Ovary (tissue), 9 donors: ENCODE data around the gene CST3. TPM values are rescaled to one million over a fixed set of nuclear protein-coding genes. Genes with fewer than 3 reads are reported as not detected.

Experiments
- DNase-seq, 5 donors: peaks; one replicate each; pipeline ENCODE4 v3.0.0-alpha.2; 2019 to 2020
- H3K27ac ChIP-seq, 2 donors: fragments of 200-600 bp; one replicate each; pipeline versions ENCODE4 v1.5.1 to v1.8.0; 2019 to 2022
- H3K27me3 ChIP-seq: fragments of 200-600 bp; one replicate; pipeline ENCODE4 v1.8.0; 2022
- H3K36me3 ChIP-seq: fragments of 200-600 bp; sonication (generic); one replicate; pipeline ENCODE4 v1.5.1; 2019
- H3K4me1 ChIP-seq: one replicate; pipeline ENCODE4 v1.8.1; 2013; ENCODE audit warnings: mild to moderate bottlenecking, moderate library complexity; ENCODE audit not compliant: insufficient read depth
- H3K4me3 ChIP-seq: fragments of 200-600 bp; sonication (generic); one replicate; pipeline ENCODE4 v1.5.1; 2017
- H3K9me3 ChIP-seq, 2 donors: fragments of 200-600 bp in 1 of 2; sonication (generic) in 1 of 2; one replicate each; pipeline versions ENCODE4 v1.5.1 to v1.8.1; 2013 to 2019; ENCODE audit warnings: mild to moderate bottlenecking in 1 of 2, moderate library complexity in 1 of 2
- EP300 ChIP-seq: sonication (generic); formaldehyde crosslinking; IDR thresholded peaks from one replicate; pipeline ENCODE4 v1.6.1; 2017; ENCODE audit warnings: antibody characterized with exemption
- POLR2A ChIP-seq: fragments of 450-650 bp; IDR thresholded peaks from one replicate; pipeline ENCODE4 v1.6.1; 2017; ENCODE audit warnings: antibody characterized with exemption, mild to moderate bottlenecking, moderate library complexity
- WGBS, 3 donors: extraction: QIAGEN DNeasy Blood & Tissue Kit in 1 of 3; methylation state at CpG; one replicate each; pipeline versions ENCODE4 v1.1.5 to v1.1.7; 2013 to 2017; 5-methylcytosine and 5-hydroxymethylcytosine counted together
- intact Hi-C, 4 donors: fragments of 100-400 bp; cut with DNase I; formaldehyde crosslinking; loops; one replicate each; pipeline versions ENCODE4 v1.11.0 to v1.15.1; 2022 to 2023
- polyA plus RNA-seq, 2 donors: library from polyadenylated mRNA; stranded (reverse); fragments of 200-250 nt in 1 of 2; fragments of 350-450 nt in 1 of 2; fragmentation: Illumina TruSeq in 1 of 2; extraction: RNeasy Lipid Tissue Mini Kit (QIAGEN cat#74804) in 1 of 2; gene quantifications; one replicate each; pipeline ENCODE4 v1.2.3, GENCODE V29; 2013 to 2014
- total RNA-seq, 7 donors: library from RNA; depleted of rRNA in 2 of 7; stranded (reverse); fragments of >200 nt in 2 of 7; fragmentation: NEBNext Ultra II Directional in 3 of 7; extraction: Animal tissue kit (Norgen Biotek cat#: 25700) in 3 of 7; gene quantifications; one replicate each; pipeline versions ENCODE4 v1.1.0 to v1.2.4, GENCODE V29; 2016 to 2023
- TF ChIP-seq, protein P1 (sequence below), 3 donors: fragments of 450-650 bp in 2 of 3; fragments of 200-600 bp in 1 of 3; IDR thresholded peaks; one replicate each; pipeline versions ENCODE4 v1.5.1 to v1.8.0; 2016 to 2022; ENCODE audit warnings: antibody characterized with exemption in 3 of 3, mild to moderate bottlenecking in 1 of 3
- donor health status: DM: no; HTN: no; CAD: no; lungs with moderate emphysema.
- donor health status: DM: no; HTN: no; CAD: no.
- donor health status: Bipolar disorder and iron deficiency.
- donor health status: DM: yes; HTN: yes; CAD: no.
- donor health status: DM: no; HTN: no; CAD: no.
- donor health status: DM: yes; HTN: yes; CAD: no.

Gene CST3
- total and polyA plus RNA-seq, 9 donors, result 317 to 889 (median 404) TPM

DNA sequence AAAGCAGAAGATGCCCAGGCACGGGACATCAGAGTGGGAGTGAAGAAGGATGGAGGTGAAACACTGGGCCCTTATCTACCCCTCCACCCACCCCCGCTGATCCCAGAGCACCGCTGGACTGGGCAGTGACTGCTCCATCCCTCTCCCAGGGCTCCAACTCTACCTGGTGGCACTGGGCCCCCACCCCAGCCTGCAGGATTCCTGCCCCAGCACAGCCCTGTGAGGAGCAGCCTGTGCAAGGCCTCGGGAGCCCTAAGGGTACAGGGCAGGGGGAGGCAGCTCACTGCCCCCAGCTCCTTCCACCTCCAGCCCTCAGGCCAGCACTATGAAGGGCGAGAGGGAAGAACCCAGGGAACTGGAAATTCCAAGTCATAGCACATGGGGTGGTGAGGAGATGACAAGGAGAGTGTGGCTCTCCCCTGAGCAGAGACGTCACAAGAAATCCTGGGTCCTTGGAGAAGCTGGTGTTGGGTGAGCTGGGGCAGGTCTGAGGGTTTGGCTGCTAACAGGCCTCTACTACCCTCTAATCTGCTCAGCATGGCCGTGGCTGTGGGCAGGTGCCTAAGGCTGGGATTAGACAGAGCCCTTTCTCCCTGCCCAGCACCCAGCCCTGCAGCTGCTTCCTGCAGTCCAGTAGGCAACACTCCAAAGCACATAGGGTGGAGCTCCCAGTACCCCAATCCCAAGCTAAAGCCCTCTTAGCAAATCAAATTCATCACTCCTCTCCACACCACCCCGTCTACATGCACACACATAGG, 3.5 kb downstream of the CST3 start:
- no peaks in the 10 kb centered on the region for H3K27me3 ChIP-seq
- no peaks in the 10 kb centered on the region for H3K36me3 ChIP-seq
- H3K27ac ChIP-seq, result no peak overlapping the region
- no peak for DNase-seq
- intact Hi-C loops, result loop anchor here in 2 of 4 donors (10.0 kb wide), 2 partner anchors 269 to 279 kb away; partner anchors contain the start of genes GZF1 (in 1 of the 2) and NXT1 (in 1 of the 2)
- 71 to 81% (median 73%) methylated on average over 8 of the region's 8 CpGs for WGBS, 3 donors
- TF ChIP-seq POLR2A (no peak), EP300 (no peak)
- TF ChIP-seq, protein P1, sequence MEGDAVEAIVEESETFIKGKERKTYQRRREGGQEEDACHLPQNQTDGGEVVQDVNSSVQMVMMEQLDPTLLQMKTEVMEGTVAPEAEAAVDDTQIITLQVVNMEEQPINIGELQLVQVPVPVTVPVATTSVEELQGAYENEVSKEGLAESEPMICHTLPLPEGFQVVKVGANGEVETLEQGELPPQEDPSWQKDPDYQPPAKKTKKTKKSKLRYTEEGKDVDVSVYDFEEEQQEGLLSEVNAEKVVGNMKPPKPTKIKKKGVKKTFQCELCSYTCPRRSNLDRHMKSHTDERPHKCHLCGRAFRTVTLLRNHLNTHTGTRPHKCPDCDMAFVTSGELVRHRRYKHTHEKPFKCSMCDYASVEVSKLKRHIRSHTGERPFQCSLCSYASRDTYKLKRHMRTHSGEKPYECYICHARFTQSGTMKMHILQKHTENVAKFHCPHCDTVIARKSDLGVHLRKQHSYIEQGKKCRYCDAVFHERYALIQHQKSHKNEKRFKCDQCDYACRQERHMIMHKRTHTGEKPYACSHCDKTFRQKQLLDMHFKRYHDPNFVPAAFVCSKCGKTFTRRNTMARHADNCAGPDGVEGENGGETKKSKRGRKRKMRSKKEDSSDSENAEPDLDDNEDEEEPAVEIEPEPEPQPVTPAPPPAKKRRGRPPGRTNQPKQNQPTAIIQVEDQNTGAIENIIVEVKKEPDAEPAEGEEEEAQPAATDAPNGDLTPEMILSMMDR (IDR thresholded peaks at IDR 0.05), result no peak
- H3K4me3 ChIP-seq, result no peak overlapping the region
- peaks cover 20% of the 10 kb centered on the region for H3K4me1 ChIP-seq
- no peaks in the 10 kb centered on the region for H3K9me3 ChIP-seq

DNA sequence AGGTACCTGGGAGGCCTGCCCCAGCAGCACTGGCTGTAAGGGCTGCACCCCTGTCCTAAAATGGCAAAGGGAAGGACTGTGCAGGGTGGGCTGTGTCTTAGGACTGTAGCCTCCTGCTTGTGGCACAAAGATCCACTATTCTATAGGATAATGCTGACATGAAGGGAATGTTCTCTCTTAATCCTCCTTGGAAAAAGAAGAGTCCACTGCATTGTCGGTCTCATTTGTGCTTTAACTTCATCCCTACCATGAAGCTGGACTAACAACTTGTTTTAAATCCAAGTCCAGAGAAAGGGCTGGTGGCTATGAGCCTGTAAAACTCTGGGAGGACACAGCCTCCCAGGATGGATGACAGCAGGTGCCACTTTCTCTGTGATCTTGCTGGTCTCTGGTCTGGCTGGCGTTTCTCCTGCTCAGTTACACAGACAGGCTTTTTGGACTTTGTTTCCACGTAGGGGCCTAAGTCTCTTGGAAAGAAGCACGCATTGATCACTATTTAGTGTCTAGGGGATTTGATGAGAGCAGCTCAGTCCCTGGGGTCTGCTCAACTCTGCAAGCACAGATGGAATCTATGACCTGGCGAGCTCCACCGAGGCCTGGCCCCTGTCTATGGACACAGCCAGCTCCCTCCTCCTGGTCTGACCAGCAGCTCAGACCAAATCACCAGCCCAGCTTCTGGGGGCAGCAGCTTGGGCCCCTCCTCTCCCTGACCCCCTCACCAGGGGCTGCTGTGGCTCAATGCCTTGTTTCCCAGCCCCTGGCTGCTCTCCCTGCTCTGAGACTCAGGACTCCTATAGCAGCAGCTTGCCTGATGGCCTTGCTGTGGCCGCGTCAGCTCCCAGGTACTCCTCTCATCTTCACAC, 4.8 kb downstream of the CST3 start:
- WGBS, 3 donors, result 73 to 83% (median 81%) methylated on average over 8 of the region's 8 CpGs
- no peak for TF ChIP-seq POLR2A
- TF ChIP-seq, protein P1 (IDR thresholded peaks at IDR 0.05), result no peak
- TF ChIP-seq EP300, result no peak
- no peaks in the 10 kb centered on the region for H3K27me3 ChIP-seq
- H3K4me1 ChIP-seq, result peaks cover 20% of the 10 kb centered on the region
- intact Hi-C loops, result loop anchor here in 2 of 4 donors (10.0 kb wide), 2 partner anchors 268 to 278 kb away; partner anchors contain the start of genes GZF1 (in 1 of the 2) and NXT1 (in 1 of the 2)
- H3K4me3 ChIP-seq, result no peak overlapping the region
- no peak overlapping the region for H3K27ac ChIP-seq
- H3K36me3 ChIP-seq, result no peaks in the 10 kb centered on the region
- DNase-seq, result no peak
- H3K9me3 ChIP-seq, result no peaks in the 10 kb centered on the region

DNA sequence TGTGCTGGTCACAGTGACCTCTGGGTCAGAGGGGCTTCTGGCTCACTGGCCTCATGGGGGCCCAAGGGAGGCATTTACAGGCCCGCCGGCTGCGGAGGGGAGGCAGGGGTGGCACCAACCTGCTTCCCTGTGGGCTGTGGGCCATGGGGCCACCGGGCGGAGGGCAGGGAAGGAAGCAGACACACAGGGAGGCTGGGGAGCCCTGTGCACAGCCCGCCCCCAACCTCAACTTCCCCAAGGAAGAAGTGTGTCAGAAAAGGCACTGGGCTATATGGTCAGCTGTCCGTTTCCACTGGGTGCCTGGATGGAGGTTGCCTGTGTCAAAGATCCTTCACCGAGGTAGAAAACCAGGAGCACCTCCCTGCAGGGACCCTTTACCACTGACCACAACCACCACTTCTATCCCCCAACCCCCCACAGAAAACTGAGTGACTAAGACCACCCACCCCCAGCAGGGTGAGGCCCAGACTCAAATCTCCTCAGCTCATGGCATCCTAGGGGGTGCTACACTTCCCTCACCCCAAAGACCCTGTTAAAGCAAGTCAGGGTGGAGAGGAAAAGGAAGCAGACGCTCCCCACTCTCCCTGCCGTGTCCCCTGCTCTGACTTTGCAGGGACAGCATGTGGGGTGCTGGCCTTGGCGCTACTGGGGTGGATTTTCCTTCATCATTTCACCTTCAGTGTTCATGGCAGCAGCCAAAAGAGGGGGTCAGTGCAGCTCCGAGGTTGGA, 5.6 kb downstream of the CST3 start:
- Histone ChIP-seq H3K27ac (no peak overlapping the region), H3K9me3 (no peaks in the 10 kb centered on the region), H3K4me3 (no peak overlapping the region), H3K27me3 (no peaks in the 10 kb centered on the region), H3K4me1 (peaks cover 20% of the 10 kb centered on the region), H3K36me3 (no peaks in the 10 kb centered on the region)
- no peak for DNase-seq
- TF ChIP-seq, protein P1 (IDR thresholded peaks at IDR 0.05), result no peak
- no peak for TF ChIP-seq EP300
- no peak for TF ChIP-seq POLR2A
- 79 to 85% (median 80%) methylated on average over 12 of the region's 12 CpGs for WGBS, 3 donors
- intact Hi-C loops, result loop anchor here in 2 of 4 donors (10.0 kb wide), 2 partner anchors 267 to 277 kb away; partner anchors contain the start of genes GZF1 (in 1 of the 2) and NXT1 (in 1 of the 2)
